Hematopoietic multipotent progenitor cell treated with erythropoietin and hydrocortisone succinate and interleukin-3 and kit ligand, for 15 days (in vitro differentiated cells): ENCODE measurements around the gene FLYWCH2.
"Not testable (repeated sequence)": the region's sequence is repeated elsewhere in the genome, so short reads cannot be mapped to it uniquely, and the experiment has no call there.

Source experiments
- DNase-seq: peaks from one replicate; pipeline ENCODE4 v3.0.0-alpha.2; 2015; ENCODE audit warnings: low spot score

FLYWCH2 gene

DNA sequence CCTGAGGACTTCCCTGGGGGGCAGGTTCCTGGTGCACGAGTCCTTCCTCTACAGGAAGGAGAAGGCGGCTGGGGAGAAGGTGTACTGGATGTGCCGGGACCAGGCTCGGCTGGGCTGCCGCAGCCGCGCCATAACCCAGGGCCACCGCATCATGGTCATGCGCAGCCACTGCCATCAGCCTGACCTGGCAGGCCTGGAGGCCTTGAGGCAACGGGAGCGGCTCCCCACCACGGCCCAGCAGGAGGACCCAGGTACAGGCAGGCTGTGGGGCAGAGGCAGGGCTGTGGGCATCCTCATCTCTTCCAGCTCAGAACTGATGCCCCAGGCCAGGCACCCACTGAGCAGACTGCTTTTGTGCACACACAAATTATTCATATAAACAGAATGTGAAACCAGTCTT, 55.2 kb downstream of the FLYWCH2 start:
- DNase-seq = no peak

DNA sequence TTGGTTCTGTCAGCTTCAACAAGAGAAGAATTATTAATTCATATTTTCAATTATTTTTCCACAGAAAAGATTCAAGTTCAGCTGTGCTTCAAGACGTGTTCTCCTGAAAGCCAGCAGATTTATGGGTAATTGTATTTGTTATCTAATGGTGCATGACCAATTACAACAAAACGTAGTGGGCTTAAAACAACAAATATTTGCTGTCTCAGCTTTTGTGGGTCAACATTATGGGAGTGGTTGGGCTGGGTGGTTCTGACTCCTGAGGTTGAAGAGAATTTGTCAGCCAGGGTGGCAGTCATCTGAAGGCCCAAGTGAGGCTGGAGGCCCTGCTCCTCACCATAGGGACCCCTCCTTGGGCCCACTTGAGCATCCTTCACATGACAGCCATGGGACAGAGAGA, 57.0 kb downstream of the FLYWCH2 start:
- DNase-seq = no peak

DNA sequence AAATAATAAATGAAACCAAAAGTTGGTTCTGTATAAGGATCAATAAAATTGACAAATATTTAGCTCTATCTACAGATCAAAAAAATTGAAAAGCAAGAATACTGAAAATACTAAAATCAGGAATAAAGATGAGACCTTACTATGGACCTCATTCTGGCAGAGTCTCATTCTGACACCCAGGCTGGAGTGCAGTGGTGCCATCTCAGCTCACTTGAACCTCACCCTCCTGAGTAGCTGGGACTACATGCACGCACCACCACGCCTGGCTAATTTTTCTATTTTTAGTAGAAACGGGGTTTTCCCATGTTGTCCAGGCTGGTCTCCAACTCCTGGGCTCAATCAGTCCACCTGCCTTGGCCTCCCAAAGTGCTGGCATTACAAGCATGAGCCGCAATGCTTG, 59.0 kb downstream of the FLYWCH2 start:
- DNase-seq = no peak

DNA sequence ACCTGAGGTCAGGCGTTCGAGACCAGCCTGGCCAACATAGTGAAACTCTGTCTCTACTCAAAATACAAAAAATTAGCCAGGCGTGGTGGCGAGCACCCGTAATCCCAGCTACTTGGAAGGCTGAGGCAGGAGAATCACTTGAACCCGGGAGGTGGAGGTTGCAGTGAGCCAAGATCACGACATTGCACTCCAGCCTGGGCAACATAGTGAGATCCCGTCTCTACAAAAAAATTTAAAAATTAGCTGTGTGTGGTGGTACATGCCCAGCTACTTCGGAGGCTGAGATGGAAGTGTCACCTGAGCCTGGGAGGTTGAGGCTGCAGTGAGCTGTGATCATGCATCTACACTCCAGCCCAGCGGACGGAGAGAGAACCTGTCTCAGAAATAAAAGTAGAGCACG, 60.7 kb downstream of the FLYWCH2 start:
- not testable (repeated sequence) for DNase-seq

DNA sequence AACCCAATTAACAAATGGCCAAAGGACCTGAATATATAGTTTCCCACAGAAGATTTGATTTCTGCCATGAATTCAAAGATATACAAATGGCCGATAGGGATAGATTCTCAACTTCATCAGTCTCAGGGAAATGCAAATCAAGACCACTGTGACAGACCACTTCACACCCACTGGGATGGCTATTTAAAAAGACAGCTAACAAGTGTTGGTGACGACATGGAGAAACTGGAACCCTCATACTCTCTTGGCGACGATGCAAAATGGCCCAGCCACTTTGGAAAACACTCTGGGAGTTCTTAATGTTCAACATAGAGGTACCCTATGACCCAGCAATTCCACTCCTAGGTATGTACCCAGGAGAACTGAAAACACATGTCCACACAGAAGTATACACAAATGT, 63.6 kb downstream of the FLYWCH2 start:
- no peak for DNase-seq
